ENCODE results near the gene CCN2. TPM values are rescaled to one million over a fixed set of nuclear protein-coding genes. Genes with fewer than 3 reads are reported as not detected.

CCN2 gene
- total RNA-seq, 1 donor from 2014 or later, result 6.9 TPM

DNA sequence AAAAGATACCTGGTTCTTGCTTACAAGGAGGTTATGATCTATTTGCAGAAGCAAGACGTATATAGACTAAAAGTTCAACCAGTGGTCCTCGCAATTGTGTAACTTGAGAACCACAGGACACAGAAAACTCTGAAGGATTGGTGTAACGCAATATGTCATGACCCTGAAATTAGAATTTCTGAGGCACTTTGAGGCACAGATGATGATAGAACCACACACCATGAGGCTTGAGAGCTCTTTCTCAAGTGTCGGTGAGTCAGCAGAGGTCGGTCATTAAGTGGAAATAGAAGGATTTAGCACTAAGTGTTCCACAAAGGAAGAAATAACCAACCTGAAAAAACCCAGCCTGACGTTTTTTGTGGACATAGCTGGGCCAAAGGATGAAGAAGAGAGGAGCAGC lies 15.3 kb upstream of the CCN2 start:
- no peak for DNase-seq

DNA sequence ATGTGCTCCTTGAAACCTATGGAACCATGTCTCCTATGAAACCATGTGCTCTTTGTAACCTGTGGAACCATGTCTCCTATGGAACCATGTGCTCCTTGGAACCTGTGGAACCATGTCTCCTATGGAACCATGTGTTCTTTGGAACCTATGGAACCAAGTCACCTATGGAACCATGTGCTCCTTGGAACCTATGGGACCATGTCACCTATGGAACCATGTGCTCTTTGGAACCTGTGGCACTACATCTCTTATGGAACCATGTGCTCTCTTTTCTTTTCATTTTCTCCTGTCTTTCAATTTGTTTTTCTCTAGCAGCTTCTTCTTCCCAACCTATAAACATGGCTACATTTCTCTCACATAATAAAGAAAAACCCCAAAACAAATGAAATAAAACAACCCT lies 11.9 kb upstream of the CCN2 start:
- DNase-seq, result no peak

DNA sequence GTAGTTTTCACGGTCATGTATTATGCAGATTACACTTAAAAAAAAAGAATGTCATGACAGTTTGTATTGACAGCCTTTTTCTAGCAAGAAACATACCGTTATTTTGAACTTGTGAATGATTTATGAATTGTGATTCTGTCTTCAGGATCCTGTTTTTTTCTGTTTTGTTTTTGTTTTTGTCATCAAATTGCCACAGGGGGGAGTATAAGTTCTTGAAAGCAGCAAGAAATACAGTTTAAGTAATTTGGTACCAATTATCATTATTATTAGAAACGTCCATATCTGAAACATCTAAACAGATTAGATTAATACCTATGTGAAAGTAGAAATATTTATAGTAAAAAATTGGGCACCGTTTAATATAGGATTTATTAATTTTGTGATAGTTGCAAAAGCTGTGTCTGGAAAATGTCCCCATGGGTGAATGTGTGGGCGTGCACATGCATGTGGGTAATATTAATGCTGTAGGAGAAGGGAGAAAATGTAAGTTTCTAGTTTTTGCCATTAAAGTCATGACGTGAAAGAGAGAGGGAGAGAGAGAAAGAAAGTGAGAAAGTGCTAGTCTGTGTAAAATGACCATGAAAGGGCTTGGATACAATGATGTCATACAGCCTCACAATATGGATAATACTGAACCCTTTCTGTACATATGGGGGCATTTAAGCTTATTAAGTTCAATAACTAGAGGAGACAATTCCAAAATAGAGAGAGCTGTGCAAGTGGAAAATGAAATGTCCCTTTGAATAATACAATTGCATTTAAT lies 9.4 kb upstream of the CCN2 start:
- DNase-seq, result no peak

DNA sequence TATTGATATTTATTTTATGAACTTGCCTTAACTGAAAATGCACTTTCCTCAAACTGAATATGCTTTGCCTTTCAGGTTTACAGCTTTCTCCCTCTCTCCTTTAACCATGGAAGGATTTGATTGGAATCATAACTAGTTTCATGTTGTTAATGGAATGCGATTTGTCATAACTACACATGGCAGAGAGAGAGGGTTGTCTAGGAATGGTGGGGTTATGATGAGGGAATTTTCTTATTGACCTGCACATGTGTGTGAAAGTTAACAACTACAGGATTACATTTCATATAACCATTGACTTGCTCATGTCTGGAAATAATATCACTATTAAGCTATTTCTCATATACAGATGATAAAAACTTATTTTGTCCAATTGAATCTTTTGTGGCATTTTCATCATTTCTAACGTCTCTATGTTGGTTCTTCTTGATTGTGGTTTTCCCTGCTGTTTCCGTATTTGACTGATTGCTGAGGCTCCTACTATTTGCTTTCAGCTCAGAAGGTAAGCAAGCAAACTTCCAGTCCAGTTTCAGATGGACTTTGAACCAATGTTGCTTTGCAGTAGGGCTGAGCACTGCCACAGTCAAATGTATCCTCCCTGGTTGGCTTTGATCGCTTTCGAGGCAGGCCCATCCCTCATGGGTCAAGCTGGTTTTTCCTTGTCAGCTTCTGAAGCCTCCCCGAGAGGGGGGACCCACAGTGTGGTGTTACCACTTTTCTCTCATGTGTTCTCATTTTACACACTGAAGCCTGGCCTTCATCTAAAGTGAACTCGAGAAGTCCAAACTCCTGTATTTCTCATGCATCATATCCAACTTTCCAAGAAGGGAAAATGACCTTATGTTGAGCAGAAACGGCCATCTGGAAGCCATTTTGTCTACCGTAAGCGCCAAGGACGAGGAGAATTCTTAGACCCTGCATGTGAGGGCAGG lies 7.6 kb upstream of the CCN2 start:
- no peak for DNase-seq

DNA sequence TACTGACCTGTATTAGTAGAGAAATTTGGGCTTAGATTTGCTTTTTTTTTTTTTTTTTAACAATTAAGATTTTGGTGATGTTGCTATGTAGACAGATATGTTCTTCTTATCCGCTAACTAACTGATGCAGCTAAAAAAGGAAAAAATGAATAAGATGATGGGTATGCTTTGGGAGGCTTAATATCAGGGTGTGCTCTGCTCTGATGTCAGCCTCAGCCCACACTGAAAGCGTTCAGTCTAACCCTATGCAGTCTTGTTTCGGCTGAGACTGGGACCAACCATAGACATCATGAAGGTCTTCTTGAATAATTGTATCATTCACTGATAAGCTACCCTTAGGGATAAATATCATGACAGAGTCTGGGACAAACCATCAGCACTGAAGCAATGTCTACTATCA lies 6.9 kb upstream of the CCN2 start:
- no peak for DNase-seq

DNA sequence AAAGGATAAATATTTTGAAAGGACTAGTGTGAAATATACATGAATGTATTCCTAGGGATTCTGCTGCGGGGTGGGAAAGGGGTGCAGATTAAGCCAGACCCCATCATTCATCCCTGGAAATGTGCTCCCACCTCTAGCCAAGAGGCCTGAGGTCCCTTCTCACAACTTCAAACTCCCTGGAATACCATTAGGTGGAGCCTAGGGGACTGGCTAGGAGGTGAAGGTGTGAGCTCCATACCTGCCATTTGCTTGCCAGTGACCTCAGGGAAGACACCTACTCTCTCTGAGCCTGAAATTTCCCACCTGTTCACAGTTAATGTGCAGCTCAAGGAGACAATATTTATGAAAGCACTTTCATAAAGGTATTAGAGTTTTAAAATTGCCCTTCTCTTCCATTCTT lies 4.7 kb upstream of the CCN2 start:
- no peak for DNase-seq

DNA sequence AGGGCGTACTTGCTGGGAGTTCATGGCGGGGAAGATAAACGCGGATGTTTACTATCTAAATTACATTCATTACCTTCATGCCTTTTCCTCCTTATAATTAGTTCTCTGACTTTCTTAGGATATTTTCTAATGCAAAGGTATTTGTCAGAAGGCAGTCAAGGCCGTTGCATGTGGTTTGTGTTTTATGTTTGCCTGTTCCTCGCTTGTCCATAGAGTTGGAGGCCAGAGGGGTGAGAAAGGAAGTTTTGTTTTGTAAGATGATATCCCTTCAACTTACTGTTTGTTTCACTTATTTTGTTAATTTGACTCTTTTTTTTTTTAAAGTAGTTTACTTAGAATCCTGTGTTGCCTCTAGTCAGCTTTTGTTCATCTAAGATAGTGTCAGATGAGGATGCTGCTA lies 4.0 kb upstream of the CCN2 start:
- DNase-seq, result no peak

DNA sequence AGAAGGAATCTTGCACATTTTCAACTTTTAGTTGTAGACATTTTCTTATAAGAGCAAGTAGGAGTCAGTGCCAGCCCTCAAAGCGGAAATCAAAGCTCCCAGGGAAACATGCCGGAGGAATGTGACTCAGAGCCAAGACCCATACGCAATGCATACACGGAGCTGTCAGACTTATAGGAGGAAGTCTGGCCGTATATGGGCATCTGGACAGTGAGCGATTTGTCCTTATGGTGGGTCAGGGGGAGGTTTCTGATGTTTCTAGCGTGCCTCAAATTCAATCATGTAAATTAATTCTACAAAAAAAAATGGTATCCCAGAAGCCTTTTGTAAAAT lies 3.6 kb upstream of the CCN2 start:
- DNase-seq, result no peak

DNA sequence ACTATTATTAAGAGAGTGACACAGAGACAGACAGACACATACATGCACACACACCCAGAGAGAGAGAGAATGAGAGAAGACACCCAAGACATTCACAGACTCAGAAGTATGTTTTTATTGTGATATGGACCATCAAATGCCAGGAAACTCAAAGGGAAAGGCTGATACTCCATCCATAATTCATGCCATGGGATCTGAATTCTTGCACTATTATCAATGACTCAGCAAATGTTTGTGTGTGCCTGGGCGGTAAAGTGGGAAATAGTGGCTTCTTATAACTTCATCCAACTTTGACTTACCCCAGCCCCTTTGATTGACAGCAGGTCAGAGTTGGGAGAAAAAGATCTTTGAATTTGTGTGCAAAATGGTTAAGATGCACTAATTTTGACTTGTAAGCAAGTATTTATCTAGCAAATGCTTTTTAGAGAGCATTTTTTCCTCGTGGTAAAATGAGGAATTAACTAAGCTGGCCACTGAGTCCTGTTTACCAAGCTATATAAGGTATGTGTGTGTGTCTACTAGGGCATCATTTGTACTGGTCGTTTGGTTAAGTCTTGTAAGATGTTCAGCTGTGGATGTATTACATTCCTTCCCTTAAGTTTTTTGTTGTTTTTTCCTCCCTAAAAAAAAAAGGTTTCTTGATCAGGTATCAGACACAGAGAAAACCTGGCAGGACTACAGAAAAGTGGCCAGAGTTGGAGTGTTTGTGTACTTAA lies 3.0 kb upstream of the CCN2 start:
- no peak for DNase-seq

DNA sequence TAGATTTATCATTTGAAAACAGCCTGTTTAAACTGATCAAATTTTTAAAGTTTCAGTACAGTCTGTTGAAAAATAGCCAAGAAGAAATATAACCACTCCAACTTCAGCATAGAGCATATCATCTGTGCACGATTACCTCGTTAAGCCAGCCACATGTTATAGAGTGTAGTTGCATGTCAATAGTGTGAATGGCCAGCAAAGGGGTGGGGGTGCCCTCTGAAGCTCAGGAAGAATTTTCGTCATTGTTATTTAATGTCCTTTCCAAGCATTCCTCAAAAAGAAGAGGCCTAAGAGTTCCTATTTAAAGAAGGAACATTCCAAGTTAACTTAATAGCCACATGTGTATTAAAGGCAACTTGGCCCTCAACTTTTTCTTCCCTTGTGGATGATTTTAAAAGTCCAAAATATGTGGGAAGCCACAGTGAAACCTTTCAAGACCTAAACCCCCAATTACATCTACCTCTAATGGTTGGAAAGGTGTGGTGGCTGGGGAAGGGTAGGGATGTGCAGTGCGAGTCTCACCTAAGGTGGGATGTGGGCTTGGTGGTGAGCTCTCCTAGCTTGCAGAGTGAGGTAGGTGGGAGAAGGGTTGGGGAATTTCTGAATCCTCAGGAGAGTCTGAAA lies 1.8 kb upstream of the CCN2 start:
- no peak for DNase-seq

DNA sequence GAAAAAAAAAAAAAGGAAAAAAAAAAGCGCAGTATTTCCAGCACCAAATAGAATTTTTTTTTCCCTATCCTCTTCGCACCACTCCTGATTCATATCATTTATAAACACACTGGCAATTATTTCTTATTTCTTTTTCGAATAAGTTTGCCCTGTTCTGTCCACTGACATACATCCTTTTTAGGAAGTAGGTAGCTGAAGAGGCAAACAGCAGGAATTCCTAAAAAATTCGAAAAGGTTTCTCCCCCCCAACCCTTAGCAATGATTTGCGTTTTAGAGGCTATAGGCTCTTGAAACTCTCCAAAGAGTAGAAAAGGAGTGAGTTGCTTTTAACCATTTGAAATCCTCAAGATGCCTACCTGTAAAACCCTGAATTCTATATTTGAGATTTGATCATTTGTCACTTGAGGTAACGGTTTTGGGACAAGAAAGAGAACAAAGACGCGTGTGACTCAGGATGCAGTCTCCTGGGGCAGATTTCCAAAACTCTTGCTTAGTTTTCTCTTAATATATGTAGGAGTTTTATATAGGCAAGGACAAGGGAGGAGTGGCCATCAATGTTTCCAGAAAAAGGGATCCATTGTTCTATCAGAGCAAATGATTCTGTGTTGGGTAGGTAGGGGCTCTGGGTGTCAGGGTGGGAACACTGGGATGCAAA lies 531 bp upstream of the CCN2 start:
- DNase-seq, result no peak

DNA sequence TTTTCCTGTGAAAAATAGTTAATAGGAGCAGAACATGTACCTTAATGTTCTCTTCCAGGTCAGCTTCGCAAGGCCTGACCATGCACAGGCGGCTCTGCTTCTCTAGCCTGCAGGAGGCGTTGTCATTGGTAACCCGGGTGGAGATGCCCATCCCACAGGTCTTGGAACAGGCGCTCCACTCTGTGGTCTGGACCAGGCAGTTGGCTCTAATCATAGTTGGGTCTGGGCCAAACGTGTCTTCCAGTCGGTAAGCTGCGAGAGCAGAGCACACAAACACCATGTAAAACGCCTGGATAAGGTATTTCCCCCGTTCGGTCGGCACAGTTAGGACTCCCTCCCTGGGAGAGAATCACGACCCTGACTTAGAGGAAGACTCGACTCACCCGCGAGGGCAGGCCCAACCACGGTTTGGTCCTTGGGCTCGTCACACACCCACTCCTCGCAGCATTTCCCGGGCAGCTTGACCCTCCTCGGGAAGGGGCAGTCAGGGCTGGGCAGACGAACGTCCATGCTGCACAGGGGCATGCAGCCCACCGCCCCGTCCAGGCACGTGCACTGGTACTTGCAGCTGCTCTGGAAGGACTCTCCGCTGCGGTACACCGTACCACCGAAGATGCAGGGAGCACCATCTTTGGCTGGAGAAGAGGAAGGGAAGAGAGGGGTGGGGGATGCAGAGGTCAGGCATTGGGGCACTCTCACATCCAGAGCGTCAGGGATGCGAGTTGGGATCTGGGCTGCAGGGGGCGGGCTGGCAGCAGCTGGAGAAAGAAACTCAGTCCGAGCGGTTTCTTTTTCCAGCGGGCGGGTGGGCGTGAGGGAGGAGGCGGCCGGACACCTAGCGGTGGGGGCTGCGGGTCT lies 1.0 kb downstream of the CCN2 start:
- peak; percentile 30 for DNase-seq

DNA sequence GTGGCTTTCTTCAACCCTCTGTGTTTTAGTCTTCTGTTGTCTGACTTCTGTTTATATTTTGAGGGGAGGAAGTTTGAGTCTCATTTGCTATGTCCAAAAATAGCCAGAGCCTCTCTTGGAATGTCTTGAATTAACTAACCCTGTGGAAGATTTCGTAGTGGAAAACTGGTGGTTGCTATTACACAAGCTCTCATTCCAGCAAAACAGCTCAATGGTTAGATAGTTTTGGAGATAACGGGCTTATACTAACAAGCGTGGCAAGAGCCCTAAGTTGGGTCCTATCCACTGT lies 1.6 kb downstream of the CCN2 start:
- DNase-seq, result no peak

DNA sequence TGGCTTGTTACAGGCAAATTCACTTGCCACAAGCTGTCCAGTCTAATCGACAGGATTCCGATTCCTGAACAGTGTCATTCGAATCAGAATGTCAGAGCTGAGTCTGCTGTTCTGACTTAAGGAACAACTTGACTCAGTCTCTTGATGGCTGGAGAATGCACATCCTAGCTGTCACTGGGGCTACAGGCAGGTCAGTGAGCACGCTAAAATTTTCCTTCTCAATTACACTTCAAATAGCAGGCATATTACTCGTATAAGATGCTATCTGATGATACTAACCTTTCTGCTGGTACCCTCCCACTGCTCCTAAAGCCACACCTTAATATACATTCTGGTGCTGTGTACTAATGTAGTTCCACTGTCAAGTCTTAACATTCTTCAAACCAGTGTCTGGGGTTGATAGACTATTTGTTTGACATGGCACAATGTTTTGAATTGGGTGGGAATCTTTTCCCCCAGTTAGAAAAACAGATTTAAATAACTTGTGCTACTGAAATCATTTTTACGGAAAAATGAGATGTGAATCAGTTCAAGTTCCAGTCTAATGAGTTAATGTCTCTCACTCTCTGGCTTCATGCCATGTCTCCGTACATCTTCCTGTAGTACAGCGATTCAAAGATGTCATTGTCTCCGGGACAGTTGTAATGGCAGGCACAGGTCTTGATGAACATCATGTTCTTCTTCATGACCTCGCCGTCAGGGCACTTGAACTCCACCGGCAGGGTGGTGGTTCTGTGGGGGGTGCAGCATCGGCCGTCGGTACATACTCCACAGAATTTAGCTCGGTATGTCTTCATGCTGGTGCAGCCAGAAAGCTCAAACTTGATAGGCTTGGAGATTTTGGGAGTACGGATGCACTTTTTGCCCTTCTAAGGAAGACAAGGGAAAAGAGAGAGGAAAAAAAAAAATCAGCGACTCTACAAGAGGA lies 2.2 kb downstream of the CCN2 start:
- DNase-seq, result no peak

DNA sequence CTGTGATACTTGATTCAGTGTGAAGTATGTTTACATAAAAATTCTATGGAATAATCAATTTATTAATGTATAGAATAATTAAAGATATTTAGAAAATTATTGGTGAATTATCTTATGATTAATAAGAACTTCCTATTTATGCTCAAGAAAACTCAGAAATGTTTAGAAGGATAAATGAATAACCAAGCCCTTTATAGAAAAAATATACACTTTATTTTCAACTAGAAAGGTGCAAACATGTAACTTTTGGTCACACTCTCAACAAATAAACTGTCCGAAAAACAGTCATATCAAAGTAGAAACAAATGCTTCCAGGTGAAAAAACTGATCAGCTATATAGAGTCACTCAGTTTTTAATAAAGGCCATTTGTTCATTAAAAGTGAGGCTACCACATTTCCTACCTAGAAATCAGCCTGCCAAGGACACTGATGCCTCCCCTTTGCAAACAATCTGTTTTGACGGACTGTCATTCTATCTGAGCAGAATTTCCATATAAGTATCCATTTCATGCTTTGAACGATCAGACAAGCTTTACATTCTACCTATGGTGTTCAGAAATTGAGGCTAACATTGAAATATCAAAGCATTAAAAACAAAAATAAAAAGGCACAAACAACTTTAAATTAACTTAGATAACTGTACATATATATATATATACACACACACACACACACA lies 3.0 kb downstream of the CCN2 start:
- no peak for DNase-seq

DNA sequence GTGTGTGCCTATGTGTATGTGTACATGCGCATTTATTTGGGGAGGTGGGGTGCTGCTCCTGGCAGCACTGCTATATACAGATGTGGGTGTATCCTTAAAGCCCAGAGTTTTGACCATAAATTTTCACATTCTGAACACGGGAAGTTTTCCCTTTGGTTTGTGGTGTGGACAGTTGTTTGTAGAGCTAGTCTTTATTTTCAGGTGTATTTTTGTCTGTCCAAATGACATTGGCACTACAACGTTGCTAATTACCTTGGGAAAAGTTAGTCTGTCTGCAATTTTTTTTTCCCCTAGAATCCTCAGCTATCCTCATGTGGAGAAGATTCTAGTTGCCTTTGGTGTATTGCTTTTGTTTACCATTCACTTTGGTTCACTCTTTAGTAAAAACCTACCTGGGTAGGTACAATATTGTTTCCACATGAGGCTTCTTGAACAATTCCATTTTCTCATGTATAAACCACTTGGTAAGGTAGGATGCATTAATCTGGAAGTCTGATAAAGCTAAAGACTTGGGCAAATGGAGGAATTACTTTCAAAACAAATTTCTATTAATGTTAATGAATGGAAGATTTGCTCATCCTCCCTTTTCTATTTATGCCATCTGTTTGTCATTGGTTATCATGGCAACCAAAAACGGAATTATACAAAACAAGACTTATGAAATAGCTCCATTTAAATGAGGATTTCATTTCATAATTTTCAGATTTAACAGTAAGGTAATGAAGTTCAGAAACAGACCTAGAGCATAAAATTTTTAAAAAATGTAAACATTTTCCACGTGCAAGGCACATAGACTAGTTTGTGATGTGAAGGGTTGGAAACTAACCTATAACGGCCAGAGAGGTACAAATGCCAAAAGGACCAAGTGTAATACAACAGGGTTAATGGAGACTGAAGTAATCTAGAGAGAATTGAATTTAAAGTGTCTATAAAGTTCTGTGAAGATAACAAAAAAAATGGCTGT lies 3.9 kb downstream of the CCN2 start:
- no peak for DNase-seq

DNA sequence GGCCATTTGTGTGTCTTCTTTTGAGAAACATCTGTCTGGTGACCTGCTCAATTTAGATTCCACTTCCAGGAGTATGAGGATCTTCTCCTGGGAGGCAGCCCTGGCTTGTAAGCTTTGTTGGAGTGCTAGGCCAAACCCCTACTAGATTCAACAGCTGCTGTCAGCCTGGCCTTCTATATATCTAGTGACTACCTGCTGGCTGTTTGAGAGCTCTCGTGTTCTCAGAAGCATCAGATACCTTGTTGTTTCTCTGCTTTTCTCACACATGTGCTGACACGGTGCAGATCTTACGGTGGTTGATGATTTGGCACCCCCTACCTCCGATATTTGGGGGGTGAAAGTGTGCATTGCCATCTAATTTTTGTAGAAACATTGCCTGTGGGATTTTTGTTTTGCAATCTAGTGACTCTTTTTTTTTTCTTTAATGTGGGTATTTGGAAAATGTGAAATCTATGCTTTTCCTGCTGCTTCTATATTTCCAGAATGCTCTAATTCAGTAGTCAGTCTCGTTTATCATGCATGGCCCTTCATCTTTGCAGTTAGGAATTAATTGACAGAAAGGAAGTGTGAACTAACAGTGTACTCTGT lies 4.7 kb downstream of the CCN2 start:
- DNase-seq, result no peak

DNA sequence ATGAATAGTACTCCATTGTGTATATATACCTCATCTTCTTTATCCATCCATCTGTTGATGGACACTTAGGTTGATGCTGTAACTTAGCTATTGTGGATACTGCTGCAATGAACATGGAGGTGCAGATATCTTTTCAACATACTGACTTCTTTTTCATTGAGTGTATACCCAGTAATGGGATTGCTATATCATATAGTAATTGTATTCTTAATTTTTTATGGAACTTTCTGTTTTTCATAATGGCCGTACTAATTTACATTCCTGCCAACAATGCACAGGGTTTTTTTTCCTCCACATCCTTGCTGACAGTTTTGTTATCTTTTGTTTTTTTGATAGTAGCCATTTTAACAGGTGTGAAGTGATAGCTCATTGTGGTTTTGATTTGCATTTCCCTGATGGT lies 5.2 kb downstream of the CCN2 start:
- no peak for DNase-seq

Data from occipital lobe (tissue), 2 donors.